G401 (cell line): ENCODE data around the gene PLS3. TPM values are rescaled to one million over a fixed set of nuclear protein-coding genes. Genes with fewer than 3 reads are reported as not detected.
"Not testable (repeated sequence)": the region's sequence is repeated elsewhere in the genome, so short reads cannot be mapped to it uniquely, and the experiment has no call there.

Experiments
- DNase-seq: peaks from one replicate; pipeline ENCODE4 v3.0.0-alpha.2; 2015; ENCODE audit warnings: low spot score
- in situ Hi-C: cut with HindIII; loops from 2 replicates; pipeline ENCODE4 v1.10.0; 2016; ENCODE audit warnings: low sequenced_read_pairs, mixed read lengths
- total RNA-seq: library from RNA; depleted of rRNA; stranded (reverse); fragments of >200 nt; shearing (Covaris generic); gene quantifications from 2 replicates; pipeline ENCODE4 v1.2.3, GENCODE V29; 2014; rRNA removed

PLS3 gene
- 88.5 and 108 TPM in 2 replicates for total RNA-seq

GRCh38 chrX:115560978-115561604 lies at the start of gene PLS3:
Gene PLS3, plus strand, starts transcription at chrX:115561174. Its CDS starts 49,077 bp downstream, at chrX:115610251.
- in situ Hi-C loops, result loop anchor here (10.0 kb wide), 1 partner anchor 54 kb away; no protein-coding TSS in a partner anchor
- peak; percentile 35 for DNase-seq

GRCh38 chrX:115518113-115518512 lies 42.9 kb upstream of the PLS3 start:
- in situ Hi-C loops, result no loop called here
- DNase-seq, result no peak

- in situ Hi-C loops, result no loop called here
- DNase-seq, result no peak
Measured at GRCh38 chrX:115521741-115522140, 39.2 kb upstream of the PLS3 start.

GRCh38 chrX:115522952-115523351 lies 38.0 kb upstream of the PLS3 start:
- in situ Hi-C loops, result no loop called here

GRCh38 chrX:115525486-115525885 lies 35.5 kb upstream of the PLS3 start:
- in situ Hi-C loops, result no loop called here

More at GRCh38 chrX:115522952-115523351, 38.0 kb upstream of the PLS3 start:
- DNase-seq, result no peak

GRCh38 chrX:115531818-115532403 lies 29.1 kb upstream of the PLS3 start:
- DNase-seq, result no peak
- in situ Hi-C loops, result no loop called here

More at GRCh38 chrX:115525486-115525885, 35.5 kb upstream of the PLS3 start:
- no peak for DNase-seq

- in situ Hi-C loops, result no loop called here
- DNase-seq, result no peak
Measured at GRCh38 chrX:115533485-115533884, 27.5 kb upstream of the PLS3 start.

- DNase-seq, result no peak
- in situ Hi-C loops, result no loop called here
Measured at GRCh38 chrX:115534383-115534782, 26.6 kb upstream of the PLS3 start.

GRCh38 chrX:115535421-115535820 lies 25.6 kb upstream of the PLS3 start:
- DNase-seq, result no peak
- in situ Hi-C loops, result no loop called here

- DNase-seq, result no peak
- in situ Hi-C loops, result no loop called here
Measured at GRCh38 chrX:115535844-115536243, 25.1 kb upstream of the PLS3 start.

- DNase-seq, result no peak
- in situ Hi-C loops, result no loop called here
Measured at GRCh38 chrX:115539841-115540240, 21.1 kb upstream of the PLS3 start.

- DNase-seq, in situ Hi-C loops: not testable (repeated sequence)
Measured at GRCh38 chrX:115541045-115541444, 19.9 kb upstream of the PLS3 start.

- no peak for DNase-seq
- in situ Hi-C loops, result no loop called here
Measured at GRCh38 chrX:115547448-115547847, 13.5 kb upstream of the PLS3 start.

- no peak for DNase-seq
- in situ Hi-C loops, result no loop called here
Measured at GRCh38 chrX:115549008-115549407, 12.0 kb upstream of the PLS3 start.

GRCh38 chrX:115553171-115553570 lies 7.8 kb upstream of the PLS3 start:
- in situ Hi-C loops, result no loop called here
- DNase-seq, result no peak

- no peak for DNase-seq
- in situ Hi-C loops, result loop anchor here (10.0 kb wide), 1 partner anchor 55 kb away; no protein-coding TSS in a partner anchor
Measured at GRCh38 chrX:115559672-115560071, 1.3 kb upstream of the PLS3 start.

- no peak for DNase-seq
- in situ Hi-C loops, result loop anchor here (10.0 kb wide), 1 partner anchor 54 kb away; no protein-coding TSS in a partner anchor
Measured at GRCh38 chrX:115560211-115560977, 580 bp upstream of the PLS3 start.

- in situ Hi-C loops, result loop anchor here (10.0 kb wide), 1 partner anchor 53 kb away; no protein-coding TSS in a partner anchor
- DNase-seq, result no peak
Measured at GRCh38 chrX:115561605-115562479, 868 bp downstream of the PLS3 start.

GRCh38 chrX:115562480-115562847 lies 1.5 kb downstream of the PLS3 start:
- in situ Hi-C loops, result loop anchor here (10.0 kb wide), 1 partner anchor 52 kb away; no protein-coding TSS in a partner anchor

More at GRCh38 chrX:115562480-115562847, 1.5 kb downstream of the PLS3 start:
- DNase-seq, result no peak
